Fibroblast of lung (primary cell): Measurements from ENCODE around the gene TRIM14.

ENCODE experiments used
- CTCF ChIP-seq, 2 donors: IDR thresholded peaks in 1 of 2; conservative IDR thresholded peaks in 1 of 2; 1 replicate in 1 of 2; 2 replicates in 1 of 2; pipeline ENCODE4 v1.5.1; 2011 to 2012; ENCODE audit warnings: low read length in 2 of 2, control low read depth in 1 of 2, inconsistent platforms in 1 of 2, low read depth in 1 of 2, mild to moderate bottlenecking in 1 of 2
- EZH2 ChIP-seq: IDR thresholded peaks from 2 replicates; pipeline ENCODE4 v1.5.1; 2012; ENCODE audit warnings: low read length, control low read depth, mild to moderate bottlenecking; ENCODE audit errors: missing control alignments

GRCh38 chr9:98146101-98146991, 27.3 kb upstream of the TRIM14 start:
- TF ChIP-seq CTCF (conservative IDR thresholded peaks at IDR 0.05 in 1 of 2, IDR thresholded peaks at IDR 0.05 in 1 of 2; ENCODE audit: low read depth in 1 of 2, low read length in 2 of 2): no peak
- TF ChIP-seq EZH2: no peak
